SK-N-SH treated with all-trans-retinoic acid at 6 μM for 48 hours (cell line): ENCODE measurements around the gene KLHL35.
A peak's percentile ranks its signal among the peaks of the same experiment; 100 is the strongest.

Source experiments
- ATAC-seq: fragments of 200-7000 bp; cut with Tn5 transposase; 3 replicates; pipeline ENCODE4 v1.9.1; 2020; ENCODE audit warnings: mild to moderate bottlenecking, moderate library complexity
- ARNTL ChIP-seq: fragments of 450-650 bp; formaldehyde crosslinking; IDR thresholded peaks from 2 replicates; pipeline ENCODE4 v1.5.0; 2020; ENCODE audit warnings: low read depth, mild to moderate bottlenecking, moderate library complexity, borderline replicate concordance
- BACH2 ChIP-seq: fragments of 250-450 bp; sonication (Bioruptor Pico); IDR thresholded peaks from 2 replicates; pipeline ENCODE4 v1.9.0; 2021; ENCODE audit warnings: mild to moderate bottlenecking, borderline replicate concordance
- CREB5 ChIP-seq: fragments of 250-450 bp; sonication (Bioruptor Pico); IDR thresholded peaks from 2 replicates; pipeline ENCODE4 v1.5.1; 2020; ENCODE audit warnings: low read depth, mild to moderate bottlenecking, moderate library complexity
- CSDC2 ChIP-seq: fragments of 250-450 bp; sonication (Bioruptor Pico); IDR thresholded peaks from 2 replicates; pipeline ENCODE4 v1.5.0; 2020; ENCODE audit warnings: mild to moderate bottlenecking, moderate library complexity
- CSRNP3 ChIP-seq: fragments of 250-450 bp; sonication (Bioruptor Pico); IDR thresholded peaks from 2 replicates; pipeline ENCODE4 v1.5.1; 2021; ENCODE audit warnings: mild to moderate bottlenecking, moderate library complexity
- ESRRG ChIP-seq: fragments of 250-450 bp; sonication (Bioruptor Pico); IDR thresholded peaks from 2 replicates; pipeline ENCODE4 v1.6.1; 2021; ENCODE audit warnings: mild to moderate bottlenecking
- GLIS3 ChIP-seq: fragments of 250-450 bp; sonication (Bioruptor Pico); IDR thresholded peaks from 2 replicates; pipeline ENCODE4 v1.5.0; 2020; ENCODE audit warnings: mild to moderate bottlenecking, moderate library complexity
- ISL1 ChIP-seq: fragments of 250-450 bp; sonication (Bioruptor Pico); IDR thresholded peaks from 2 replicates; pipeline ENCODE4 v2.1.2; 2022; ENCODE audit warnings: mild to moderate bottlenecking, moderate library complexity
- OSR1 ChIP-seq: fragments of 250-450 bp; sonication (Bioruptor Pico); IDR thresholded peaks from 2 replicates; pipeline ENCODE4 v1.8.0; 2022; ENCODE audit warnings: moderate library complexity, mild to moderate bottlenecking, inconsistent platforms
- PATZ1 ChIP-seq: fragments of 250-450 bp; sonication (Bioruptor Pico); IDR thresholded peaks from 2 replicates; pipeline ENCODE4 v1.8.0; 2020; ENCODE audit warnings: mild to moderate bottlenecking, moderate library complexity, borderline replicate concordance
- POU6F1 ChIP-seq: fragments of 250-450 bp; sonication (Bioruptor Pico); IDR thresholded peaks from 2 replicates; pipeline ENCODE4 v1.8.0; 2021; ENCODE audit warnings: low read depth, mild to moderate bottlenecking, moderate library complexity, borderline replicate concordance
- PPARA ChIP-seq: fragments of 250-450 bp; sonication (Bioruptor Pico); IDR thresholded peaks from 2 replicates; pipeline ENCODE4 v1.5.0; 2020; ENCODE audit warnings: mild to moderate bottlenecking, borderline replicate concordance
- RARB ChIP-seq: fragments of 250-450 bp; sonication (Bioruptor Pico); IDR thresholded peaks from 2 replicates; pipeline ENCODE4 v1.8.0; 2021; ENCODE audit warnings: mild to moderate bottlenecking, moderate library complexity
- SNAI2 ChIP-seq: fragments of 250-450 bp; sonication (Bioruptor Pico); IDR thresholded peaks from 2 replicates; pipeline ENCODE4 v1.5.0; 2020; ENCODE audit warnings: mild to moderate bottlenecking, moderate library complexity
- TCF4 ChIP-seq: fragments of 250-450 bp; sonication (Bioruptor Pico); IDR thresholded peaks from 2 replicates; pipeline ENCODE4 v1.8.0; 2021; ENCODE audit warnings: mild to moderate bottlenecking, moderate library complexity, borderline replicate concordance
- TOX ChIP-seq: fragments of 250-450 bp; sonication (Bioruptor Pico); IDR thresholded peaks from 2 replicates; pipeline ENCODE4 v1.8.0; 2021; ENCODE audit warnings: mild to moderate bottlenecking, moderate library complexity, borderline replicate concordance
- TSHZ2 ChIP-seq: fragments of 250-450 bp; sonication (Bioruptor Pico); IDR thresholded peaks from 2 replicates; pipeline ENCODE4 v1.5.0; 2020; ENCODE audit warnings: mild to moderate bottlenecking, moderate library complexity
- ZC3H10 ChIP-seq: fragments of 250-450 bp; sonication (Bioruptor Pico); IDR thresholded peaks from 2 replicates; pipeline ENCODE4 v1.5.1; 2021; ENCODE audit warnings: mild to moderate bottlenecking, moderate library complexity
- ZFP30 ChIP-seq: fragments of 450-650 bp; formaldehyde crosslinking; IDR thresholded peaks from 2 replicates; pipeline ENCODE4 v1.5.0; 2022; ENCODE audit warnings: mild to moderate bottlenecking, moderate library complexity
- ZNF565 ChIP-seq: fragments of 450-650 bp; formaldehyde crosslinking; conservative IDR thresholded peaks from 2 replicates; pipeline ENCODE4 v1.5.0; 2020; ENCODE audit warnings: low read depth, mild to moderate bottlenecking, moderate library complexity
- ZNF70 ChIP-seq: fragments of 450-650 bp; formaldehyde crosslinking; IDR thresholded peaks from 2 replicates; pipeline ENCODE4 v1.5.0; 2020; ENCODE audit warnings: mild to moderate bottlenecking, moderate library complexity

KLHL35 gene

GRCh38 chr11:75445315-75445953, 12.4 kb upstream of the KLHL35 start:
- ATAC-seq = peak; percentile 90
- TF ChIP-seq CREB5 = no peak
- TF ChIP-seq ZNF70 (CRISPR knock-in tag) = no peak
- no peak for TF ChIP-seq SNAI2 (CRISPR knock-in tag)
- TF ChIP-seq ISL1 = no peak
- TF ChIP-seq CSRNP3 (CRISPR knock-in tag) = no peak
- TF ChIP-seq GLIS3 (CRISPR knock-in tag) = no peak
- no peak for TF ChIP-seq ZFP30 (CRISPR knock-in tag)
- TF ChIP-seq ARNTL = no peak
- TF ChIP-seq PPARA (CRISPR knock-in tag) = no peak
- TF ChIP-seq OSR1 = no peak
- TF ChIP-seq PATZ1 (CRISPR knock-in tag) = no peak
- TF ChIP-seq TOX (CRISPR knock-in tag) = no peak
- TF ChIP-seq ZNF565 (CRISPR knock-in tag) = no peak
- TF ChIP-seq TSHZ2 = no peak
- TF ChIP-seq RARB = no peak
- no peak for TF ChIP-seq CSDC2 (CRISPR knock-in tag)
- TF ChIP-seq BACH2 (CRISPR knock-in tag) = no peak
- TF ChIP-seq ESRRG (CRISPR knock-in tag) = no peak
- no peak for TF ChIP-seq POU6F1

- no peak for ATAC-seq
- TF ChIP-seq TSHZ2 (no peak), ISL1 (no peak), OSR1 (no peak), TCF4 (CRISPR knock-in tag) (no peak), ZC3H10 (no peak), TOX (CRISPR knock-in tag) (no peak), CSDC2 (CRISPR knock-in tag) (no peak)
Measured at GRCh38 chr11:75443043-75443442, 10.0 kb upstream of the KLHL35 start.
